ENCODE measurements around the gene MLLT10.

Gene MLLT10

DNA sequence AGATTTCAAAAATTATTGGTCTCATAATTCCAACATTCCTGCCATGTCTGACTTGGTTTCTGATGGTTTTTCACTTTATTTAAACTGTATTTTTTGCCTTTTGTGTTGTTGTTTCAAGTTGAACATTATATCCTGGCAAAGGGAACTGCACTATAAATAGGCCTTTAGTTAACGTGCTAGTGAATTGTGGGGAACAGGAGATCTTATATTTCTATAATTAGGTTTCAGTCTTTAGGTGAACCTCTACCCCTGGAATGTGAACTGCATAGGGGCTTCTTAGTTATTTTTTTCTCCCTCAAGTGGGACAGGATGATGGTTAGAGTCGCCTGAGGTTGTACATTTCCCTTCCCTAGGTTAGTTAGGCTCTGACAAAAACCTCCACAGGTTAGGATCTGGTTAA is 128.6 kb downstream of the MLLT10 start:
- Histone ChIP-seq H3K36me3 (ENCODE audit: control insufficient read depth, insufficient read depth, low read length) (no peaks in the 10 kb centered on the region), H3K9me3 (ENCODE audit: control insufficient read depth, low read length) (no peaks in the 10 kb centered on the region), H3K4me3 (ENCODE audit: low read depth, low read length) (no peak overlapping the region), H3K79me2 (peaks cover 20% of the 10 kb centered on the region), H3K9ac (no peak overlapping the region), H3K27me3 (ENCODE audit: control insufficient read depth, insufficient read depth, low read length) (no peaks in the 10 kb centered on the region), H2AFZ (no peak overlapping the region), H3K4me2 (ENCODE audit: low read length) (no peak overlapping the region), H3K27ac (no peak overlapping the region), H3K4me1 (no peaks in the 10 kb centered on the region)
- no peak for TF ChIP-seq CTCF (IDR thresholded peaks at IDR 0.05)

DNA sequence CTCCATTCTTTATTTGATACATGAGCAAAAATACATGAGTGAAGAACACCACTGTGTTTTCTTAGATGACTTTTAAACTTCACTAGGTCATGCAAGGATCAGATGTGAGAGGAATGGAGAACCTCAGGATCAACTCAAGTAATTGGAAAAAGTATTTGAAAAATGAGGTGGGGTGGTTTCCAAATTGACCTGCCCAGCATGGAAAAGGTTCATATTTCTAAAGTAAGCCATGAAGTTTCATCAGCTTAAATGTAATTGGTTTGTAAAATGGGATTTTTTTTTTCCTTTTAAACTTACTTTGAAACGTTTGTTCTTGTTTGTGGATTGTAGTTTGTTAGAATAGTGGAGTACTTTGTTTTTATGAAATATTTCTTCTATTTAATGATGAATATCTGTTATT is 134.8 kb downstream of the MLLT10 start:
- Histone ChIP-seq H3K4me1 (peaks cover 3% of the 10 kb centered on the region), H3K79me2 (peaks cover 10% of the 10 kb centered on the region)

GRCh38 chr10:21670391-21670790 is 136.4 kb downstream of the MLLT10 start:
- Histone ChIP-seq H3K79me2 (peaks cover 12% of the 10 kb centered on the region), H3K9ac (no peak overlapping the region), H3K4me3 (ENCODE audit: low read depth, low read length) (no peak overlapping the region), H3K27ac (no peak overlapping the region), H3K4me2 (ENCODE audit: low read length) (no peak overlapping the region), H2AFZ (no peak overlapping the region), H3K36me3 (ENCODE audit: control insufficient read depth, insufficient read depth, low read length) (no peaks in the 10 kb centered on the region), H3K9me3 (ENCODE audit: control insufficient read depth, low read length) (no peaks in the 10 kb centered on the region), H3K27me3 (ENCODE audit: control insufficient read depth, insufficient read depth, low read length) (no peaks in the 10 kb centered on the region), H3K4me1 (peaks cover 3% of the 10 kb centered on the region)
- no peak for TF ChIP-seq CTCF (IDR thresholded peaks at IDR 0.05)

More for the DNA sequence above, 134.8 kb downstream of the MLLT10 start:
- Histone ChIP-seq H3K4me2 (ENCODE audit: low read length) (no peak overlapping the region), H3K9ac (no peak overlapping the region), H3K36me3 (ENCODE audit: control insufficient read depth, insufficient read depth, low read length) (no peaks in the 10 kb centered on the region), H3K27me3 (ENCODE audit: control insufficient read depth, insufficient read depth, low read length) (no peaks in the 10 kb centered on the region), H2AFZ (no peak overlapping the region), H3K27ac (no peak overlapping the region), H3K4me3 (ENCODE audit: low read depth, low read length) (no peak overlapping the region), H3K9me3 (ENCODE audit: control insufficient read depth, low read length) (no peaks in the 10 kb centered on the region)
- no peak for TF ChIP-seq CTCF (IDR thresholded peaks at IDR 0.05)

- Histone ChIP-seq H3K27ac (no peak overlapping the region), H3K4me3 (ENCODE audit: low read depth, low read length) (no peak overlapping the region), H3K79me2 (peaks cover 19% of the 10 kb centered on the region), H3K4me2 (ENCODE audit: low read length) (no peak overlapping the region), H3K4me1 (peaks cover 3% of the 10 kb centered on the region), H3K9ac (no peak overlapping the region), H2AFZ (no peak overlapping the region), H3K36me3 (ENCODE audit: control insufficient read depth, insufficient read depth, low read length) (no peaks in the 10 kb centered on the region), H3K9me3 (ENCODE audit: control insufficient read depth, low read length) (no peaks in the 10 kb centered on the region), H3K27me3 (ENCODE audit: control insufficient read depth, insufficient read depth, low read length) (no peaks in the 10 kb centered on the region)
- no peak for TF ChIP-seq CTCF (IDR thresholded peaks at IDR 0.05)
Observed at GRCh38 chr10:21673668-21674067, 139.6 kb downstream of the MLLT10 start.

DNA sequence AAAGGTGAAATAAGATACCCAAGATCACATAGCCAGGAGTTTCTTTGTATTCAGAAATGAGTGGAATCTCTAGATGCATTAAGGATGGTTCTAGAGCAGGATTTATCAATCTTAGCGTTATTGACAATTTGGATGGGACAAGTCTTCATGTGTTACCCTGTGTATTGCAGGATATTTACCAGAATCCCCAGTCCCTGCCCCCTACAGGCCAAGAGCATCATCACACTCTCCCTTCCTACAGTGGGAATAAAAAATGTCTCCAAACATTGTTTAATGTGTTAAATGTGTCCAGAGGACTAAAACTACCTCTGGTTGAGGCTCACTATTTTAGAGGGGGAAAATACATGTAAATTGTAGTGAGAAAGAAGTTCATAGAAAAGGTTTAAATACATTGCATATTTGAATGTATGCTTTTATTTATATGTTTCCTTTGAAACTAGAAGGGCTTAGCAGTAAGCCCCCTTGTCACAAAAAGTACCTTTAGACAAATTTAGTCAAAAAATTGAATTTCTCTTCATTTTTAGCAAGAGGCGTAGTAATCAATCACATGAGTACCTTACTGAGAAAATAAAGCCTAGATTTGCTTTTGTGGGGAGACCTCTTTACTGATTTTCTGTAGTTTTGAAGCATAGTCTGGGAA is 141.2 kb downstream of the MLLT10 start:
- Histone ChIP-seq H3K4me3 (ENCODE audit: low read depth, low read length) (no peak overlapping the region), H3K27me3 (ENCODE audit: control insufficient read depth, insufficient read depth, low read length) (no peaks in the 10 kb centered on the region), H3K79me2 (peaks cover 18% of the 10 kb centered on the region), H3K4me2 (ENCODE audit: low read length) (no peak overlapping the region), H3K9me3 (ENCODE audit: control insufficient read depth, low read length) (no peaks in the 10 kb centered on the region), H3K4me1 (peaks cover 3% of the 10 kb centered on the region), H3K36me3 (ENCODE audit: control insufficient read depth, insufficient read depth, low read length) (no peaks in the 10 kb centered on the region), H3K9ac (no peak overlapping the region), H2AFZ (no peak overlapping the region), H3K27ac (no peak overlapping the region)
- TF ChIP-seq CTCF (IDR thresholded peaks at IDR 0.05), result peak; percentile 69
